Stimulated activated CD8-positive, alpha-beta memory T cell treated with anti-CD3 and anti-CD28 coated beads, Interleukin-12 subunit alpha, Interleukin-12 subunit beta, amount 100 ng/mL, for 24 hours (primary cell): ENCODE measurements around the gene METRN.
"Not testable (repeated sequence)": the region's sequence is repeated elsewhere in the genome, so short reads cannot be mapped to it uniquely, and the experiment has no call there.

Experiments used
- DNase-seq: peaks from one replicate; pipeline ENCODE4 v3.0.0-alpha.2; 2020; ENCODE audit errors: extremely low read depth

The METRN gene

GRCh38 chr16:691242-691641, 23.7 kb upstream of the METRN start:
- not testable (repeated sequence) for DNase-seq

- no peak for DNase-seq
Measured at GRCh38 chr16:692356-693108, 22.4 kb upstream of the METRN start.

GRCh38 chr16:693364-693763, 21.6 kb upstream of the METRN start:
- DNase-seq, result no peak

- DNase-seq, result no peak
Measured at GRCh38 chr16:693766-694165, 21.2 kb upstream of the METRN start.

- DNase-seq, result no peak
Measured at GRCh38 chr16:694187-694862, 20.6 kb upstream of the METRN start.

GRCh38 chr16:694863-695354, 20.0 kb upstream of the METRN start:
- DNase-seq, result no peak

- no peak for DNase-seq
Measured at GRCh38 chr16:695355-696089, 19.4 kb upstream of the METRN start.

- no peak for DNase-seq
Measured at GRCh38 chr16:698911-699671, 15.8 kb upstream of the METRN start.

- no peak for DNase-seq
Measured at GRCh38 chr16:700684-701584, 14.0 kb upstream of the METRN start.

- DNase-seq, result no peak
Measured at GRCh38 chr16:702341-702740, 12.6 kb upstream of the METRN start.

- no peak for DNase-seq
Measured at GRCh38 chr16:703406-703805, 11.5 kb upstream of the METRN start.

GRCh38 chr16:704047-704446, 10.9 kb upstream of the METRN start:
- DNase-seq, result no peak

GRCh38 chr16:704552-705380, 10.2 kb upstream of the METRN start:
- no peak for DNase-seq

GRCh38 chr16:705431-706188, 9.3 kb upstream of the METRN start, which contains the start of gene FBXL16:
FBXL16 (minus strand) TSS chr16:705801; CDS start chr16:697405, 8,396 bp downstream.
- no peak for DNase-seq

- no peak for DNase-seq
Measured at GRCh38 chr16:706189-707061, 8.5 kb upstream of the METRN start.

GRCh38 chr16:707062-707538, 7.8 kb upstream of the METRN start:
- DNase-seq, result no peak

- DNase-seq, result no peak
Measured at GRCh38 chr16:708019-708418, 6.9 kb upstream of the METRN start.

- DNase-seq, result no peak
Measured at GRCh38 chr16:708959-709358, 6.0 kb upstream of the METRN start.
